Activated CD4-positive, CD25-positive, alpha-beta regulatory T cell (primary cell): ENCODE data around the gene OR2A1.
"Not testable (repeated sequence)": the region's sequence is repeated elsewhere in the genome, so short reads cannot be mapped to it uniquely, and the experiment has no call there.

Experiments used
- DNase-seq, 4 experiments: peaks; one replicate each; lab custom pipeline; 2025; lab: John Stamatoyannopoulos, UW

OR2A1 gene, protein sequence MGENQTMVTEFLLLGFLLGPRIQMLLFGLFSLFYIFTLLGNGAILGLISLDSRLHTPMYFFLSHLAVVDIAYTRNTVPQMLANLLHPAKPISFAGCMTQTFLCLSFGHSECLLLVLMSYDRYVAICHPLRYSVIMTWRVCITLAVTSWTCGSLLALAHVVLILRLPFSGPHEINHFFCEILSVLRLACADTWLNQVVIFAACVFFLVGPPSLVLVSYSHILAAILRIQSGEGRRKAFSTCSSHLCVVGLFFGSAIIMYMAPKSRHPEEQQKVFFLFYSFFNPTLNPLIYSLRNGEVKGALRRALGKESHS

GRCh38 chr7:144311872-144312469 is at the start of gene OR2A1:
TSS of gene OR2A1 (plus strand) at chr7:144312419. CDS start at chr7:144318125, 5,706 bp downstream.
- not testable (repeated sequence) for DNase-seq

DNA sequence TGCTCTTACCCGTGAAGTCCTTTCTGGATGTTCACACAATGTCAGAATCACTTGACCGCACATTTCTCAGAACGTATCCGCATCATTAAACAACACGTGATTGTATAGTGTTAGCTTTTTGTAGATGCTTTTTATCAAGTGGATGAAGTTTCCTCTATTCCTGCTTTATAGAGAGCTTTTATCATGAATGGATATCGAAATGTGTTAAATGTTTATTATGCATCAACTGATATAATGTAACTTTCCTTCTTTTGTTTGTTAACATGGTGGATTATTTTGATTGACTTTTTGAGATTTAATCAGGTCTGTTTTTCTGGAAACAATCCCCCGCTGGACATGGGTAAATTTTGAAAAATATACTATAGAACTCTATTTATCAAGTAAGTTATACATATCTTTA is 47.5 kb upstream of the OR2A1 start, which contains the start of gene OR2A7:
TSS of gene OR2A7 (minus strand) at position 101 of the 400 bp plus-strand sequence. CDS start 5,164 bp downstream, outside the sequence.
- DNase-seq = not testable (repeated sequence)

GRCh38 chr7:144269188-144269587 is 43.0 kb upstream of the OR2A1 start, which contains the start of gene CTAGE8:
TSS of gene CTAGE8 (minus strand) at chr7:144269288. CDS start at chr7:144269250, 38 bp downstream.
- DNase-seq = not testable (repeated sequence)

DNA sequence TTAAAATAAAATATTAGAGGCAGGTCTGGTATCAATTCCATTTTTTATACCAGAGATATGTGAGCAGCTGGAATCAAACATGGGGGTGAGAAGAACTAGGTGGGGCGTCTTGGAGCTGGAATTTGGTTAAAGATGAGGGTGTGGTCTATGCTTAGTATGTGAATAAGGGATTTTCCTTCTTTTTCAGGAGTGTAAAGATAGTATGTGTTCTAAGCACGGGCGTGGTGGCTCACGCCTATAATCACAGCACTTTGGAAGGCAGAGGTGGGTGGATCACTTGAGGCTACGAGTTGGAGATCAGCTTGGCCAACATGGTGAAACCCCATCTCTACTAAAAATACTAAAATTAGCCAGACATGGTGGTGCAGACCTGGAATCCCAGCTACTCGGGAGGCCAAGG is 36.9 kb upstream of the OR2A1 start:
- DNase-seq = not testable (repeated sequence)

DNA sequence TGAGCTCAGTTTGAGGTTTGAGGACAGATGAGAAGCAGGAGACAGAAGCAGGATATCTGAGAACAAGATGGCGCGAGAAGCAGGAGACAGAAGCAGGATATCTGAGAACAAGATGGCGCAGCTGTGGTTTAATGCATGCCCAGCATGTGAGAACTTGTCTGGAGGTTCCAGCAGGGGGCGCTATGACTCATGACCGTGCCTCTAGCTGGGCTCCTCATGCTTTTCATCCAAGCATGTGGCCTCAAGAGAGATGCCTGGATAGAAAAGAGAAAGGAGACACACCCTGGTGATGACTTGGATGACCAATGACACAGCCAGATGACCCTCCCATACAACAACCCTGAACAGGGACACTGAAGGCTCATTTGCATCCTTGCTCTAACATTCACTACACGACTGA is 32.2 kb upstream of the OR2A1 start:
- DNase-seq = not testable (repeated sequence)

- not testable (repeated sequence) for DNase-seq
Measured at GRCh38 chr7:144281981-144282380, 30.2 kb upstream of the OR2A1 start.

DNA sequence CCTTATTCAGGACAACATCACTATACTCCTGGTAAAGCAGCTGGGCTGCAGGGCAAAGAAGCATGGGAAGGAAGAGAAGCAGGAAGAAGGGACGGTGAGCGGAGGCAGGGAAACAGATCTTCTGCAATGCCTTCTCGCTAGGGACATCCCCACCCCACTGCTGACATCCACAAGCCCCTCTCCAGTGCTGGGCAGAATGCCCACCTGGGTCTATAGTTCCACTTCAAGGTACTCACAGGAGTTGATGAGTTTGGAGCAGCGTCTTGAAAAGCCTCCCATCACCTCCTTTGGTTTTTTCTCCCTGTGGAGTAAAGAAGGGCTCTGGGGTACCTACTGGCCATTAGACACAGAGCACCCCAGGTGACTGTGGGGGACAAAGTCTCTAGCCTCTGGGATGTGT is 29.7 kb upstream of the OR2A1 start:
- not testable (repeated sequence) for DNase-seq

- DNase-seq = not testable (repeated sequence)
Measured at GRCh38 chr7:144283716-144284115, 28.5 kb upstream of the OR2A1 start.

DNA sequence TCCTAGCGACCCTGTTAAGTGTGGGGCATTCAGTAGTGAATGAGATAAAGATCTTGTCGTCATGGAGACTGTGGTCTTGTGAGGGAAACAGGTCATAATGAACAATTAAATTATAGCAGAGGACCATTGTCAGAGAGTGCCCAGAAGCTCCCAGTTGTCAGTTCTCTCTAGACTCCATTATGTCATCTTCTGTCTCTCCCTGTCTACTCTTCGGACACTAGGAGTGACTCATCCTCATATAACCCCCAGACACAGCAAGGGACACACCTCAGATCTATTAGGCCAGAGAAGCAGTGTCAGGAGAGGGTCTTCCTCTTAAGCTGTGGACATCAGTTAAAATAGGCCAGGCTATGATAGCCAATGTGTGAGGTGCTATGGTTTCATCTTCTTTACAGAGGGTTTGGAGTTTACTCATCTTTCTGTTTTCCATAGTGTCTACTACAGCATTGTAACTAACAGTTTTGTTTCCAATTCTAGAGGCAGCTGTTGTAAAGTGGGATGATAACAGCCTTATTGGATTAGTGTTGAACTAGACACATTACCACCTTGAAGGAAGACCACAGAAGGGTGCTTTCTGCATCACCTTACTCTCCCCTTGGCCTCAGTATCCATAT is 24.9 kb upstream of the OR2A1 start:
- not testable (repeated sequence) for DNase-seq

GRCh38 chr7:144291607-144292006 is 20.6 kb upstream of the OR2A1 start:
- DNase-seq = not testable (repeated sequence)

- DNase-seq = not testable (repeated sequence)
Measured at GRCh38 chr7:144292384-144293161, 19.6 kb upstream of the OR2A1 start.

DNA sequence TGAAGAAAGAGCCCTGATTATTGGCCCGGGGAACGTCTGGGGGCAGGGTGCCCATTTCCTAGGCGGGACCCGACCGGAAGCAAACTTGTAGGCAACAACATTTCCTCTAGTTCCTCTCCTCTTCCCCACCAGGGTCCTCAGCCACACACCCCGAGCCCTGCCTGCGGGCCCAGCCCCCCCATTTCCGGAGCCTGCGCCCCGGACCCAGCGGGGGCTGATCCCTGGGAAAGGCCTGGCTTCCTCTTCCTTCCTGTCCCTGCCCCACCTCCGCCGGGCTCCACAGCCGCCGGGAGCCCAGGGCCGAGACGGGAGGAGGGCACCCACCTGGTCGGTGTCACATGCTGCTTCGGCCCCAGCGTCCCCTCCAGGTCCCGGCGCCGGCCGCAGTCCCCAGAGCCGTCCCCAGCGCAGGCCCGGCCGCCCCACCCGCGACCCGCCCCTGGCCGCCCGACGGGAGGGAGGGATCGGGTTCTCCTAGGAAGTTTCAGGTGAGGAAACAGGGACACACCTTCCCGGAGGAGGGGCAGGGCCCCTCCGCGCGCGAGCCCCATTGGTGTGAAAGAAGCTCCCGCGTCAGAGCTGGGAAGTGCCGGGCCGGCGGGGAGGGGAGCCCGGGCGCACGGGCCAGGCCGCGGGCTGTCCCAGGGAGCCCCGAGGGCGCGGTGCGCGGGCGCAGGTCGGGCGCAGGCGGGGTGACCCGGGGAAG is 18.3 kb upstream of the OR2A1 start:
- DNase-seq = not testable (repeated sequence)

GRCh38 chr7:144302578-144303303 is 9.5 kb upstream of the OR2A1 start:
- not testable (repeated sequence) for DNase-seq

DNA sequence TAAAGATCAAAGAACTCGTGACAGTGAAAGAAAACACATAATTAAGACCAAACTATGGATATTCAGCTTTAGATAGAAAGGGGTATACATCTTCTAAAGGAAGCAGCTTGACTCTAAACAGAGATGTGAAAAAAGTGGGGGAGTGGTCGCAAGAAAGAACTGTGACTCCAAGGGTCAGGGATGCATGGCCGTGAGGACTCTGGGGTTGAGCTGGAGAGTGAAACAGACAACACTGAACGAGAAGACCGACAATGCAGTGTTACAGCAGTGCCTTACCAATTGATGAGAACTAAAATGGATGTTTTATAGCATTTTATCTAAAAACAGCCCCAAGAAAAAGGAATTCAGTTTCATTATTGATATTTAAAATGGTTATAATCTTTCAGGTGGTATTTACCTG is 8.6 kb upstream of the OR2A1 start:
- not testable (repeated sequence) for DNase-seq

DNA sequence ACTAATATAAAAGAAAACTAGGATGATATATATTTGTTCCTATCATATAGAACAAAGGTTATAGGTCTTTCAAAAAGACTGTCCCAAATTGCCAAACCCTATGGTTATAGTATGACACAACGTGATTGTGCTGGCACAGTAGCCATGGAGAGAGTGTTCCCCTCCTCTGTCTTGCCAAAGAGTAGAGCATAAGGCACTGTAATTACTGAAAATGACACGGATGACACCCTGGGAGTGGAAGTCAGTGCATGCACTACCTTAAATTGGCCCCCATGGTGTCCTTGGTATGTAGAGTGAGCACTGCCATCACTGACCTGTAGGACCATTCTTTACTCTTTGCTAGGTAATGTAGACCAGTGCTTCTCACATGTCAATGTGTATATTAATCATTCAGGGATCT is 7.1 kb upstream of the OR2A1 start:
- not testable (repeated sequence) for DNase-seq

DNA sequence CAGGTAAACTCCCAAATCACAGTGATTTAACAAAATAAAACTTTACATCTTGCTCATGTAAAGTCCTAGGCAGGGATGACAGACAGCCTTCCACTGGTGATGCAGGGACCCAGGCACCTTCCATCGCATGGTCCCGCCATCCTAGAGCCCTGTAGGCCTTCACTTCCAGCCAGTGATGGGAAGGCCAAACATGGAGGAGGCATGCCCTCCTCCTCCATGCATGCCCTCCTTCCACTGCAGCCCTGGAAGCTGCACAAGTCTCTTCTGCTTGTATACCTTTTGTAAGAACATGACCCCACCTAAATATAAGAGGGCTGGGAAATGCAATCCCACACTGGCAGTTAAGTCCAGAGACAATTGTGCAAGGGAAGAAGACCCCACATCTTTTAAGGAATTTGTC is 2.5 kb upstream of the OR2A1 start:
- not testable (repeated sequence) for DNase-seq

DNA sequence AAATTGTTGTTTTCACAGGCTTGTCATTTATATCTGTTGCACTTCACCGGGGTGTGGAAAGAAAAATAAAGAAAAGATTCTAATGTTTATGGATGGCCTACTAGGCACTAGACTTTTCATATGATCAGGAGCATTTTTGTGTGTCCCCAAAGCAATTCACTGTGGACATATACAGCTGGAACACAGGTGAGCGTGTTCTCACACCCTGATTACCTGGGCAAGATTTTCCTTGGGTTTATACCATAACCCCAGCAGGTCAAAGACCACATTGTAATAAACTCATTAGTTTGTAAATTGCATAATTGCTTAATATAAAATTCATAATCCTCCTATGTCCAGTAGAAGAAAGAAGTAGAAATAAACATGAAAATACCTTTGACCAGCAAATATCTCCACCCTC is 1.0 kb upstream of the OR2A1 start:
- not testable (repeated sequence) for DNase-seq

- DNase-seq = not testable (repeated sequence)
Measured at GRCh38 chr7:144317537-144317936, 5.3 kb downstream of the OR2A1 start.

- not testable (repeated sequence) for DNase-seq
Measured at GRCh38 chr7:144319547-144319946, 7.3 kb downstream of the OR2A1 start.

GRCh38 chr7:144321677-144322206 is 9.5 kb downstream of the OR2A1 start:
- not testable (repeated sequence) for DNase-seq
